Activated naive CD4-positive, alpha-beta T cell treated with anti-CD3 and anti-CD28 coated beads, Interleukin-2, amount 50 U/mL, for 24 hours (primary cell): Measurements from ENCODE around the gene CCDC170.

Source experiments
- H3K27ac Mint-ChIP-seq: one replicate; pipeline ENCODE4 v1.8.0; 2021; ENCODE audit warnings: mild to moderate bottlenecking, mixed read lengths
- H3K27me3 Mint-ChIP-seq: one replicate; pipeline ENCODE4 v1.8.0; 2021; ENCODE audit warnings: mixed read lengths
- H3K36me3 Mint-ChIP-seq: one replicate; pipeline ENCODE4 v1.8.0; 2021; ENCODE audit warnings: mixed read lengths
- H3K4me1 Mint-ChIP-seq: one replicate; pipeline ENCODE4 v1.8.0; 2021; ENCODE audit warnings: mixed read lengths
- H3K4me3 Mint-ChIP-seq: one replicate; pipeline ENCODE4 v1.8.0; 2021; ENCODE audit warnings: mild to moderate bottlenecking, mixed read lengths
- H3K9me3 Mint-ChIP-seq: one replicate; pipeline ENCODE4 v1.8.0; 2021; ENCODE audit warnings: mixed read lengths

CCDC170 gene

DNA sequence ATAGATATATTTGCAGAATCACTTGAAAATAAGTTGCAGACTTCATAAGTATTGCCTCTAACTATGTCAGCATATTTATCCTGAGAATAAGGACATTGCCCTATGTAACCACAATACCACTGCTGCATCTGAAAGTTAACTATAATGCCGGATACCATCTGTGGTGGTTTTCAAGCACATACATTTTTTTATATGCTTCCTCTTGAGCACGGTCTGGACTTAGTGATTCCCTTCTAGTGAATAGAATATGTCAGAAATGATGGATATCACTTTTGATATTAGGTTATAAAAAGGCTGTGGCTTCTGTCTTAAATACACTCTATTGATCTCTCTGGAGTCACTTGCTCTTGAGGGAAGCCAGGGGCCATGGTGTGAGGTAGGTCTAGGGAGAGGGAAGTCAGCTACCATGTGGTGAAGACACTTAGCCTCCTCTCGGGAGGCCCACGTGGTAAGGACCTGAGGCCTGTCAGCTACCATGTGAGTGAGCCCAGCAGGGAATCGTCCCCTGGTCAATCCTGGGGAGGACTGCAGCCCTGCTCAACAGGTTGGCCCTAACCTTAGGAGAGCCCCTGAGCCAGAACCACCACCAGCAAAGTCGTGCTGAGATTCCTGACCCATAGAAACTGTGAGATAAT is 57.5 kb downstream of the CCDC170 start:
- Mint-ChIP-seq H3K4me1 (no peaks in the 10 kb centered on the region), H3K27me3 (peaks cover 3% of the 10 kb centered on the region), H3K27ac (no peak overlapping the region), H3K36me3 (no peaks in the 10 kb centered on the region), H3K9me3 (peaks cover 5% of the 10 kb centered on the region), H3K4me3 (no peak overlapping the region)

DNA sequence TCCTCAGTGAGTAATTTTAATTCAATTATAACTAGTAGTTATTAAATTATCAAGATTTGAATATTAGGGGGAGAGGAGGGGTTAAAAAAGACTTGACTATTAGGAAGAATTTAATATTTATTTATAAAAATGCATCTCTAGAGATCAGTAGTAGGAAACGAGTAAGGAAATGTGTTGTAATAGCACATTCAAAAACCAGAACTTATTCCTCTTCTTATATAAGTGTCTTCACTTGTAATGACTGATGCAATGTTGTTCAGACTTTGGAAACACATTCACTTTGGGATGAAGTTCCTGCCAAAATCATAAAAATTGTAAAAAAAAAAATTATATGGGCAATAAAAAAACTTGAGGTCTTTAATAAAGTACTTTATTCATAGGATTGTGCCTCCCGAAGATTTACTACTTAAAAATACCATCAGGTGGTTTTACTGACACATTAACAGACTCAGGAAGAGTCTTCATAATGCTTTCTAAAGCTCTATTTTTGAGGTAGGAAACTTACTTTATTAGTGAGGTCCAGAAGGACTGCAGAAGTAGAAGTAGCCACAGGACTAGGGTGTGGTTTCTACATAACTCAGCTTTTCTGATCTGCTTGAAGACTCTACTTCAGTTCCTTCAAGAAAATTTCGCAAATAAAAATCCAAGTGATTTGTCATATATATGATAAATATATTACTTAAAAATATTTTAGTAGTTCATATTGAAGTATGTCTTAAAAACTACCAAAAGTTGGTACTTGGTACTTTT is 59.8 kb downstream of the CCDC170 start:
- Mint-ChIP-seq H3K9me3 (peaks cover 5% of the 10 kb centered on the region), H3K36me3 (no peaks in the 10 kb centered on the region), H3K4me3 (no peak overlapping the region), H3K27ac (no peak overlapping the region), H3K27me3 (no peaks in the 10 kb centered on the region), H3K4me1 (no peaks in the 10 kb centered on the region)

DNA sequence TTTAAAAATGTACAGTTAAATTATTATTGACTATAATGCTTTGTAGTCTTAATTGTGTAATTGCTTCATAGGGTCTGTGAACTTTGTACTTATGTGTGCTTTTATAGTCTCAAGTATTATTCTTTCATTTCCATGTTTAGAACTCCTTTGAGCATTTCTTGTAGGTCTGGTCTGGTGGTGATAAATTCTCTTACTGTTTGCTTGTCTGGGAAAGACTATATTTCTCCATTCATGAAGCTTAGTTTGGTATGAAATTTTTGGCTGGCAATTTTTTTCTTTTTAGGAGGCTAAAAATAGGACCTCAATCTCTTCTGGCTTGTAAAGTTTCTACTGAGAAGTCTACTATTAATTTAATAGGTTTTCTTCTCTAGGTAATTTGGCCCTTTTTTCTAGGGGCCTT is 67.4 kb downstream of the CCDC170 start:
- peaks cover 5% of the 10 kb centered on the region for H3K27me3 Mint-ChIP-seq
- H3K4me3 Mint-ChIP-seq, result no peak overlapping the region
- H3K9me3 Mint-ChIP-seq, result peaks cover 11% of the 10 kb centered on the region
- H3K36me3 Mint-ChIP-seq, result peaks cover 6% of the 10 kb centered on the region
- no peaks in the 10 kb centered on the region for H3K4me1 Mint-ChIP-seq
- no peak overlapping the region for H3K27ac Mint-ChIP-seq

DNA sequence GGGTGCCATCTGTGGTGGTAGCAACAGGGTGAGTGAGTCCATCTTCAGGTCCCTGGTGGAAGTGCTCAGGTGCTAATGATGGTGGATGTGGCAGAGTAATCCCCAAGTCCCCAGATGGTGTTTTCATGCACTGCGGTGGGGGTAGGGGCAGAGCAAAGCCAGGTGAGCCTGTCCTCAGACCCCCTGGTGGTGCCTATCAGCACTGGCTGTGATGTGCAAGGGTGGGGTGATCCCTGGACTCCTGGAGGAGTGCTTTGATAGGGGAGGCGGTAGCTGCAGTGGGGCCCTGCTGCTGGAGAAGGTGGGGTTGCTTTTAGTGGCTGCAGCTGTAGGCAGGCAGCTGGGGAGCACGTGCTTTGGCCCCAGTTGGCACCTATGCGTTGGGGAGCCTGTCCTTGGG is 70.8 kb downstream of the CCDC170 start:
- Mint-ChIP-seq H3K9me3 (peaks cover 10% of the 10 kb centered on the region), H3K36me3 (peaks cover 6% of the 10 kb centered on the region), H3K4me3 (no peak overlapping the region), H3K27ac (no peak overlapping the region), H3K27me3 (peaks cover 5% of the 10 kb centered on the region), H3K4me1 (no peaks in the 10 kb centered on the region)

DNA sequence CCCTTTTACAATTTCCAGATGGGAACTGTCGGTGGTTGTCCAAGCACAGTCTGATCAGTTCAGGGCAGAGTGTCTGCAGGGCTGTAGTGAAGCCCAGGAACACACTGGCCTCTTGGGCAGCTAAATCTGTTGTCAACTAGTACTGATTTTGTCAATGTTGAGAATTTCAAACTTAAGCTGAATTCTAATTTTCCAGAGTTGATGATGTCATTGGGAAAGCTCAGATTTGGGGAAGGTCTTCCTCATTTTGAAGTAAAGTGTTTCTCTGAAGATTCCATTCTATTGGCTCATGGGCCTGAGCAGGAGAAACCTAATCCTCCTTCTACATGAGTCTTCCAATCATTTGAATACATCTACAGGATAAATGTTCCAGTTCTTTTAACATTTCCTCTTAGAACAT is 72.1 kb downstream of the CCDC170 start:
- peaks cover 7% of the 10 kb centered on the region for H3K27me3 Mint-ChIP-seq
- peaks cover 4% of the 10 kb centered on the region for H3K9me3 Mint-ChIP-seq
- H3K36me3 Mint-ChIP-seq, result peaks cover 2% of the 10 kb centered on the region
- no peaks in the 10 kb centered on the region for H3K4me1 Mint-ChIP-seq
- no peak overlapping the region for H3K27ac Mint-ChIP-seq
- H3K4me3 Mint-ChIP-seq, result no peak overlapping the region

DNA sequence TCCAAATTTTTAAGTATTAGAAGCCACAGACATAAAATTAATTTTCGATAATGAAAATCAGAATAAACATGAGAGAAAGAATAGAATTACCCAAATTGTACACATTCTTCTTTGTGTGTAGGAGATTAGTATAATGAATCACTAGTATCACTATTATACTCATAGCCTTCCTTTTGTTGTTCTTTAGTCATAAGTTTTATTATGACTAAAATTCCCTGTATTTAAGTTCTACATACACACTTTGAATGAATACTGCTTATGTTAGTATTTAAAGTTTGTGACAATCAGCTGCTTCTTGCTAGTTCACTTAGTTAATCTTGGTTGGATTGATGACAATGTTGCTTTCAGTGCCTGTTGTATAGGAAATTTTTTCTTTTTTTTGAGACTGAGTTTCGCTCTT is 72.7 kb downstream of the CCDC170 start:
- Mint-ChIP-seq H3K4me3 (no peak overlapping the region), H3K9me3 (peaks cover 4% of the 10 kb centered on the region), H3K27ac (no peak overlapping the region), H3K4me1 (no peaks in the 10 kb centered on the region), H3K36me3 (peaks cover 2% of the 10 kb centered on the region), H3K27me3 (peaks cover 7% of the 10 kb centered on the region)

DNA sequence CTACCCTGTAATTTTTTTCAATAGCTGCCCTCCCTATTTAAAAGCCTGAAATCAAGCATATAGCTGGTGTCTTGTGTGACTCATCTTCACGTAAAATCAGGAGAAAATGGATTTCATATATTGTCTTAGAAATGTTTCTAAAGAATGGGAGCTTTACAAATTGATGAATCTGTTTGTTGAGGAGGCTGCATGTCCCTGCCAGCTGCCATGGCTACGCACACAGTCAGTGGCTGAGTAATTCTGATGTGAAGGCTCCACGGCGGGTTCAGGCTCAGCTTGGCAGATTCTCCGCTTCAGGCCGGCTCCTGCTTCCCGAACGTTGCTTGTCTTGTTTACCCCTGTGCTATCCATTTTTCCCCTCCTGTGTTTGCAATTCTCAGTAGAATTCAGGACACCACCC is 82.8 kb downstream of the CCDC170 start:
- no peaks in the 10 kb centered on the region for H3K4me1 Mint-ChIP-seq
- no peak overlapping the region for H3K4me3 Mint-ChIP-seq
- H3K27me3 Mint-ChIP-seq, result peaks cover 4% of the 10 kb centered on the region
- no peaks in the 10 kb centered on the region for H3K36me3 Mint-ChIP-seq
- no peak overlapping the region for H3K27ac Mint-ChIP-seq
- H3K9me3 Mint-ChIP-seq, result no peaks in the 10 kb centered on the region

DNA sequence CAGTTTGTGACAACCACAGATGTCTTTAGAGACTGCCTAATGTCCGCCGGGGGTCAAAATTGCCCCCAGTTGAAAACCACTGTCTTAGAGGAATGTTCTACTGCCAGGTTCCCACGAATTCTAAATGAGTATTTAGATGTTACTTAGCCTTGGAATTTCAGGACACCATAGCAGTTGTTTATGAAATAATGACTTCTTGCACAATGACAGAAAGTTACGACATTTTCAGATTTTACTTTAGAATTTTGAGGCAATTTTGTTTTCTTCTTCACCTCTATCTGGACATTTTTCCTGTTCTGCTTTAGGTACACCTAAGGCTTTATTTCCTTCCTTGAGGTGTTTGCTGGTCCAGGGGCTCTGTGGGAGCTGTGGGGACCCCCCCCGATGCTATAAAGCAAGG is 83.4 kb downstream of the CCDC170 start:
- Mint-ChIP-seq H3K27me3 (peaks cover 4% of the 10 kb centered on the region), H3K4me3 (no peak overlapping the region), H3K9me3 (peaks cover 2% of the 10 kb centered on the region), H3K36me3 (no peaks in the 10 kb centered on the region), H3K27ac (no peak overlapping the region), H3K4me1 (no peaks in the 10 kb centered on the region)

DNA sequence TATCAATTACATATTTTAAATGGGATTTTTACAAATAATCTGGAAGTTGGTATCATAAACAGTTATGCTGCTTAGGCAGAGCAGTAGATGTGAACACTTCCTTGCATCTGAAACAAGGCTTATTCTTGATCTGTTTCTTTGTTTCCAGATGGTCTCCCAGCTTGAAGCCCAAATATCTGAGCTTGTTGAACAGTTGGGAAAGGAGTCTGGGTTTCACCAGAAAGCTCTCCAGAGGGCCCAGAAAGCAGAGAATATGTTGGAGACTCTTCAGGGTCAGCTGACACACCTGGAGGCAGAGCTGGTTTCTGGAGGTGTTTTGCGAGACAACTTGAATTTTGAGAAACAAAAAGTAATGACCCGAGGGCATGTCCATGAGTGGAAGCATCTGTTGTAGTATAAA is 91.9 kb downstream of the CCDC170 start:
- peaks cover 7% of the 10 kb centered on the region for H3K9me3 Mint-ChIP-seq
- peaks cover 12% of the 10 kb centered on the region for H3K27me3 Mint-ChIP-seq
- no peak overlapping the region for H3K27ac Mint-ChIP-seq
- H3K4me3 Mint-ChIP-seq, result no peak overlapping the region
- H3K36me3 Mint-ChIP-seq, result peaks cover 1% of the 10 kb centered on the region
- no peaks in the 10 kb centered on the region for H3K4me1 Mint-ChIP-seq

DNA sequence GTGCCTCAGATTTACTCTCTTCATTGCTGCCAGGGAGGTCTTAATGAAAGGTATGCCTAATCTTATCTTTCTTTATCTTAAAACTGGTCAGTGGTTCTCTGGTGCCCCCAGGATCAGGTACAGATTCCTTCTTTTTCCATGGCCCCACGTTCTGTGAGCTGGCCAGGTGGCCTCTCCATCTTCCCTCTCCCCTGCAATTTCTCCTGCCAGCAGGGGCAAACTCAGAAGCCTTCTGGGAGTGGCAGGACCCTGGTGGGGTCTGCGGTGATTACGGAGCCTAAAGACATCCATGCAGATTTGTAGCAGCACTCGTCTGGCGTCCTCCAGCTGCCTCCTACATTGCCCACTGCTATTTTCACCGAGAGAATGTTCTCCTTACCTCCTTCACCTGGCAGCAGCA is 95.8 kb downstream of the CCDC170 start:
- no peaks in the 10 kb centered on the region for H3K36me3 Mint-ChIP-seq
- no peaks in the 10 kb centered on the region for H3K4me1 Mint-ChIP-seq
- peaks cover 13% of the 10 kb centered on the region for H3K27me3 Mint-ChIP-seq

DNA sequence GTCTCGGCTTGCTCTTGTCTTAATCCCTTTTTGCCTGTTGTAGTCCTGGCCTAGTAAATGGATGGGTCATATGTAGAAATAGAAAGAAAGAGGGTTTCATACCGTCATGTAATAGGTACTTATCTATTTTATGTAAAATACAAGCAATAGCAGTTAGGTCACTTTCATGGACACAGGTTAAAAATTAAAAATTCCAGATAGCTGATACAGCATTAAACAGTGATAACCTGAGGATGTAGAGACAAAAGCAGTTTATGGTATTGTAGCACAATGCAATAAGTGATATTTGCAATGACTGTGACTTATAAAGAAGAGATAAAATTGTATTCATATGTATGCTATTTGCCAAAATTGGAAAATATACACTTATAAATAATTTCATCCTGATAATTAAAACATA is 96.9 kb downstream of the CCDC170 start:
- H3K4me3 Mint-ChIP-seq, result no peak overlapping the region
- peaks cover 6% of the 10 kb centered on the region for H3K9me3 Mint-ChIP-seq
- peaks cover 13% of the 10 kb centered on the region for H3K27me3 Mint-ChIP-seq
- no peaks in the 10 kb centered on the region for H3K4me1 Mint-ChIP-seq
- H3K27ac Mint-ChIP-seq, result no peak overlapping the region
- no peaks in the 10 kb centered on the region for H3K36me3 Mint-ChIP-seq

More for the DNA sequence above, 95.8 kb downstream of the CCDC170 start:
- Mint-ChIP-seq H3K27ac (no peak overlapping the region), H3K4me3 (no peak overlapping the region), H3K9me3 (peaks cover 6% of the 10 kb centered on the region)

DNA sequence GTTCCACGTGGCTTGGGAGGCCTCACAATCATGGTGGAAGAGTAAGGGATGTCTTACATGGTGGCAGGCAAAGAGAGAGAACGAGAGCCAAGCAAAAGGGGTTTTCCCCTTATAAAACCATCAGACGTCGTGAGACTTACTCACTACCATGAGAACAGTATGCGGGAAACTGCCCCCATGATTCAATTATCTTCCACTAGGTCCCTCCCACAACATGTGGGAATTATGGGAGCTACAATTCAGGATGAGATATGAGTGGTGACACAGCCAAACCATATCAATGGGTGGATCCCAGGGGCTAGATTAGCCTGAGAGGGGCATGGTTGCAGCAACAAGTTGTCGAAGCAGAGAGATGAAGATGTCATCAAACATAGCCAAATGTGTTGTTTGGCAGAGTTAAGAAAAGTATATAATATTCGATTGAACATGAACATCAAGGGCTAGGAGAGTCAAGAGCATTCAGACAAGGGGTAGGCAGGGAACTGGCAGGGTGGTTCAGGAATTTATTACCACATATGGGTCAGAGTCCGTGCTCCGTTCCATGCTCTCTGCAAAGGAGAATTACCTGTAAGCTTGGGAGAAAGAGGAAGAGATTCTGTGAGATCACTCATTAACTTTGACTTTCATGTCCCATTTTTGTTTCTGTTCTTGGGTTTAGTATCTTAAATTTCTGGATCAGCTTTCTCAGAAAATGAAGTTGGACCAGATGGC is 98.8 kb downstream of the CCDC170 start:
- H3K9me3 Mint-ChIP-seq, result peaks cover 6% of the 10 kb centered on the region
- no peak overlapping the region for H3K27ac Mint-ChIP-seq
- H3K27me3 Mint-ChIP-seq, result peaks cover 10% of the 10 kb centered on the region
- no peak overlapping the region for H3K4me3 Mint-ChIP-seq
- H3K4me1 Mint-ChIP-seq, result no peaks in the 10 kb centered on the region
- no peaks in the 10 kb centered on the region for H3K36me3 Mint-ChIP-seq

DNA sequence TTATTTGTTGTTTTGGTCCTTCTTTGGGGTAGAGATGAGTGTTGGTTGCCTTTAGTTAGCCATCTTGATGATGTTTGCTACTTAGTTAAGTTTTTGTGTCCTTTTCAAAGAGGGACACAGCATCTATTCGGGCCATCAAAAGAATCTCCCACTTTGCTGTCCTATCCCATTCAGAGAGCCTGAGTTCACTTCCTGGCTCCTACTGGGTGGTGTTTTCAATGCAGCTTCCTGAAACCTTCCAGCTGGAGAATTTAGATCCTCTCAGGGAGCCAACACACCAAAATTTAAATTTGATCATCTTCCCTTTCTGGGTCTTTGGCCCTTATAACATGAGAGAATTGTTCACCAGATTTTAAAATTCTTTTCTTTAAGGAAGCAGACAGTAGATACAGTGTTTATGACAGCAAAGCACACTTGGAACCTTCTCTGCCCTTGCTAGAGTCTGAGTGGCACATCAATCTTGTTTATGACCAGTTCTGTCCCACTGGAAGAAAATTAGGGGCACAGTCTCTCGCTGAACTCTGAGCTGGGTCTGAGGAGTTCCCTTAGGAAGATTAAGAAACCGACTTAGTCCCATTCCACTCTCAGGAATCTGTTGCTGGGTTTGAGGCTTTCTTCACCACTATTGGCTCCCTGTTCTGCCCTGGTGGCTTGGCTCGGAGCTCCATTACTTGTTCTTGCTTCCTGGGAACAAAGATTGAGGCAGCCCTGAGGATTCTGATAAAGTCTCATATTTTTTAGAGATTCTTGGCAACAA is 115.5 kb downstream of the CCDC170 start:
- no peaks in the 10 kb centered on the region for H3K4me1 Mint-ChIP-seq
- no peaks in the 10 kb centered on the region for H3K36me3 Mint-ChIP-seq
- no peak overlapping the region for H3K4me3 Mint-ChIP-seq
- H3K27me3 Mint-ChIP-seq, result peaks cover 20% of the 10 kb centered on the region
- no peaks in the 10 kb centered on the region for H3K9me3 Mint-ChIP-seq
- no peak overlapping the region for H3K27ac Mint-ChIP-seq

DNA sequence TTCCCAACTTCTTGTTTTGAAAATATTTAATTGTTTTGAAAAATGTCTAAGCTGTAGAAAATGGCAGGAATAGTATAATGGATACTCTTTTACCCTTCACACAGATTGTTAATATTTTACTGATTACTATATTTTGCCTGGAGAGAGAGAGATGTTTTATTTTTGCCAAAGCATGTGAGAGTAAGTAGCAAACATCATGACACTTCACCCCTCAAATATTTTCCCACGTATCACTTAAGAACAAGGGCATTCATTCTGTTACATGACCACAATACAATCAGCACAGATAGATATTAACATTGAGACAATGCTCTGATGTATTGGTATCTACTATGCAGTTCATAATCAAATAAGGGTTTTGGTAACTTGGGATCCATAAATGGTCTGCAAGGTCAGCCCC is 116.5 kb downstream of the CCDC170 start:
- H3K4me1 Mint-ChIP-seq, result no peaks in the 10 kb centered on the region
- H3K27ac Mint-ChIP-seq, result no peak overlapping the region
- H3K36me3 Mint-ChIP-seq, result no peaks in the 10 kb centered on the region
- H3K9me3 Mint-ChIP-seq, result no peaks in the 10 kb centered on the region
- peaks cover 27% of the 10 kb centered on the region for H3K27me3 Mint-ChIP-seq
- no peak overlapping the region for H3K4me3 Mint-ChIP-seq

DNA sequence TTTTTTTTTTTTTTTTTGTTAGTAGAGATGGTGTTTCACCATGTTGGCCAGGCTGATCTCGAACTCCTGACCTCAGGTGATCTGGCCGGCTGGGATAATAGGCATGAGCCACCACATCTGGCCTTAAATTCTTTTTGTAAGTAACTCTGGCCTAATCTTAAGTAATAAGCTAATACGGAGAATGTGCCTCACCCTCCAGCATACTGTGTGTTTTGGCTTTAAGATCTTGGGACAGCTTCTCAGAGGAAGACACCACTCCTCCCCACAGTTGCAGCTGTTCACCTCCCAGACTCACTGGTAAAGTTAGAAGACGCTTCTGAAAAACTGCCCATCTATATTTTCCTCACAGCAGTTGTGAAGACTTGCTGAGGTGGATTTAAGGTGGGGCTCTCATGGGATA is 120.8 kb downstream of the CCDC170 start:
- peaks cover 15% of the 10 kb centered on the region for H3K27me3 Mint-ChIP-seq

More for the DNA sequence above, 120.8 kb downstream of the CCDC170 start:
- Mint-ChIP-seq H3K9me3 (no peaks in the 10 kb centered on the region), H3K27ac (no peak overlapping the region), H3K4me3 (no peak overlapping the region), H3K36me3 (no peaks in the 10 kb centered on the region), H3K4me1 (no peaks in the 10 kb centered on the region)
